HepG2 (cell line): Measurements from ENCODE around the gene SEMA3B. TPM values are rescaled to one million over a fixed set of nuclear protein-coding genes. Genes with fewer than 3 reads are reported as not detected.

Experiments
- ATF3 ChIP-seq: sonication (generic); formaldehyde crosslinking; IDR thresholded peaks from 2 replicates; pipeline ENCODE4 v1.4.0; 2020; ENCODE audit warnings: missing genetic modification reagents
- CEBPZ ChIP-seq: IDR thresholded peaks from 2 replicates; pipeline ENCODE4 v1.6.1; 2012; ENCODE audit warnings: low read length, improper control_type of control experiment
- ELF1 ChIP-seq: sonication (generic); formaldehyde crosslinking; IDR thresholded peaks from 2 replicates; pipeline ENCODE4 v1.4.0; 2020; ENCODE audit warnings: missing genetic modification reagents
- GLMP ChIP-seq: sonication (generic); formaldehyde crosslinking; IDR thresholded peaks from 2 replicates; pipeline ENCODE4 v1.9.0; 2021; ENCODE audit warnings: missing genetic modification reagents, mild to moderate bottlenecking, borderline replicate concordance
- HDAC2 ChIP-seq: sonication (generic); formaldehyde crosslinking; IDR thresholded peaks from 2 replicates; pipeline ENCODE4 v1.4.0; 2020; ENCODE audit warnings: missing genetic modification reagents
- HOXD1 ChIP-seq: sonication (generic); formaldehyde crosslinking; IDR thresholded peaks from 2 replicates; pipeline ENCODE4 v1.5.0; 2020; ENCODE audit warnings: missing genetic modification reagents
- KLF11 ChIP-seq: IDR thresholded peaks from 2 replicates; pipeline ENCODE4 v1.6.1; 2016; ENCODE audit warnings: missing compliant biosample characterization
- MED1 ChIP-seq: sonication (generic); formaldehyde crosslinking; IDR thresholded peaks from 2 replicates; pipeline ENCODE4 v1.4.0; 2020; ENCODE audit warnings: missing genetic modification reagents
- NFIC ChIP-seq: IDR thresholded peaks from 2 replicates; pipeline ENCODE4 v1.6.1; 2012; ENCODE audit warnings: mild to moderate bottlenecking, low read length, inconsistent platforms
- NFRKB ChIP-seq: fragments of 450-650 bp; IDR thresholded peaks from 2 replicates; pipeline ENCODE4 v1.6.1; 2017
- RELA ChIP-seq: sonication (generic); formaldehyde crosslinking; IDR thresholded peaks from 2 replicates; pipeline ENCODE4 v1.4.0; 2020; ENCODE audit warnings: missing genetic modification reagents
- RFX3 ChIP-seq: IDR thresholded peaks from 2 replicates; pipeline ENCODE4 v1.6.1; 2016; ENCODE audit warnings: missing biosample characterization, missing genetic modification reagents
- TBX3 ChIP-seq: fragments of 450-650 bp; IDR thresholded peaks from 2 replicates; pipeline ENCODE4 v1.6.1; 2017; ENCODE audit warnings: antibody characterized with exemption, mild to moderate bottlenecking, inconsistent platforms, borderline replicate concordance
- TEAD3 ChIP-seq: optimal IDR thresholded peaks from 2 replicates; pipeline ENCODE3; 2016; ENCODE audit warnings: borderline replicate concordance
- ZMAT5 ChIP-seq: sonication (generic); formaldehyde crosslinking; IDR thresholded peaks from 2 replicates; pipeline ENCODE4 v1.5.0; 2020; ENCODE audit warnings: mild to moderate bottlenecking, low read depth, missing genetic modification reagents, borderline replicate concordance
- ZNF225 ChIP-seq: sonication (generic); formaldehyde crosslinking; IDR thresholded peaks from 2 replicates; pipeline ENCODE4 v1.4.0; 2020; ENCODE audit warnings: mild to moderate bottlenecking, missing genetic modification reagents
- ZNF317 ChIP-seq: sonication (generic); formaldehyde crosslinking; IDR thresholded peaks from 2 replicates; pipeline ENCODE4 v1.5.0; 2020; ENCODE audit warnings: mild to moderate bottlenecking, missing genetic modification reagents
- ZNF335 ChIP-seq: sonication (generic); formaldehyde crosslinking; IDR thresholded peaks from 2 replicates; pipeline ENCODE4 v1.4.0; 2020; ENCODE audit warnings: missing genetic modification reagents
- ZNF564 ChIP-seq: sonication (generic); formaldehyde crosslinking; IDR thresholded peaks from 2 replicates; pipeline ENCODE4 v1.8.1; 2023; ENCODE audit warnings: mild to moderate bottlenecking, missing genetic modification reagents
- polyA plus RNA-seq, 8 experiments: library from polyadenylated mRNA; depleted of rRNA in 3 of 8; stranded (reverse) in 7 of 8; unstranded in 1 of 8; fragments of >200 nt; fragmentation: Illumina TruSeq in 4 of 8; extraction: Trizol in 4 of 8; gene quantifications; 2 replicates each; pipeline versions ENCODE4 v1.2.1 to v1.2.3, GENCODE V29; 2011 to 2016; ENCODE audit warnings: low read depth in 4 of 8, missing spikeins in 1 of 8, mixed read lengths in 1 of 8; ENCODE audit not compliant: insufficient read depth in 1 of 8
- total RNA-seq, 5 experiments: library from RNA; depleted of rRNA; stranded (reverse); fragments of >200 nt; fragmentation: Illumina TruSeq; extraction: Trizol; gene quantifications; 2 replicates each; pipeline ENCODE4 v1.2.3, GENCODE V29; 2016; ENCODE audit warnings: low read depth in 1 of 5
- TF ChIP-seq, protein P1 (sequence below): sonication (generic); formaldehyde crosslinking; IDR thresholded peaks from 2 replicates; pipeline ENCODE4 v1.4.0; 2020; ENCODE audit warnings: missing genetic modification reagents
- TF ChIP-seq, protein P2 (sequence below): sonication (generic); formaldehyde crosslinking; IDR thresholded peaks from 2 replicates; pipeline ENCODE4 v1.5.1; 2020; ENCODE audit warnings: missing genetic modification reagents, mild to moderate bottlenecking, borderline replicate concordance

SEMA3B gene
- total and polyA plus RNA-seq, 2 of the 13 experiments (the other 11 are each of a cell fraction or from before 2014, with no cell fraction given): 93.2 to 158 TPM

DNA sequence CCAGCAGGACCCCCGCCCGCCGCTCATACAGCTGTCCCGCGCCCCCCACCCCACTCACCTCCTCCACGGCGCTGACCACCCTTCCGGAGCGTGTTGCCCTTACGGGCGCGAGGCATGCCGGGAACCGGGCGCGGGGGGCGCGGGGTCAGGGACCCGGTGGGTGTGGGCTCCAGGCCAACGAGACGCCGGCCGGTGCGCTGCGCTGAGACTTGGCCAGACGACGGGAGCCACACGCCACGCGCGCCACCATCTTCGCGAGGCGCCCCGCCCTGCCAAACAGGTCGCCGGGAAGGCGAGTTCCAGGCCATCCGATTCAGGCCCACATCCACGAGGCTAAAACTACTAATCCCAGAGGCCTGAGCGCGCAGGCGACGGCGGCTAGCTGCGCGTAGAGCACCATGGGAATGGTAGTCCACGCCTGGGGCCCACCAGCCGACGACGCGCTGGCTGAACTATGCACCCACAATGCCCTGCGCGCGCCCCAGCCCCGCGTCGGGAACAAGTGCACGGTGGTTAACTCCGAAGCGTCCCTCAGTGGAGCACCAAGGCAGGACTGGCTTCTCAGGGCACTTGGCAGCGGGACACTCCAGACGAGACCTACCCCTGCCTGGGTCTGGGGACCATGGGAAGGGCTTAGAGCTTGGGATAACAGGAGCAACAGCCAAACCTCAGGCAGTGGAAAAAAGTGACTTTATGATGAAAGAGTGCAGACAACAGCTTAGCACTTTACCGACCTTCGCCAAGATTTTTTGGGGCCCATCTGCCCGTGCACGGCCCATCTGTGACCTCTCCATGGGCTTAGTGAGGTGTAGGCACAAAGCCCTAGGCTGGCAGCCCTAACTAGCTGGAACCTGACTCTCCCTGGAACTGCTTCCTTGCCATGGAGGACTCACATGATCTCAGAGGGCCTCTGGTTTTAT lies 23.5 kb downstream of the SEMA3B start, which contains the start of gene IFRD2 (continued):
- TF ChIP-seq CEBPZ (no peak), HOXD1 (no peak), MED1 (no peak; the same call in 1 of the 2 replicates), NFRKB (no peak), NFIC (no peak), HDAC2 (CRISPR knock-in tag) (peak; percentile 66; the same call in 1 of the 2 replicates), GLMP (CRISPR knock-in tag) (no peak), KLF11 (CRISPR knock-in tag) (no peak), ZNF317 (CRISPR knock-in tag) (no peak), ZMAT5 (CRISPR knock-in tag) (no peak), ZNF564 (CRISPR knock-in tag) (peak; percentile 87), ZNF225 (CRISPR knock-in tag) (no peak), TEAD3 (CRISPR knock-in tag) (peak; percentile 67), ELF1 (CRISPR knock-in tag) (peak; percentile 77), RELA (CRISPR knock-in tag) (no peak), TBX3 (peak; percentile 47; the same call in 1 of the 2 replicates), ATF3 (CRISPR knock-in tag) (no peak), ZNF335 (CRISPR knock-in tag) (no peak), RFX3 (CRISPR knock-in tag) (no peak)
- TF ChIP-seq, protein P1, sequence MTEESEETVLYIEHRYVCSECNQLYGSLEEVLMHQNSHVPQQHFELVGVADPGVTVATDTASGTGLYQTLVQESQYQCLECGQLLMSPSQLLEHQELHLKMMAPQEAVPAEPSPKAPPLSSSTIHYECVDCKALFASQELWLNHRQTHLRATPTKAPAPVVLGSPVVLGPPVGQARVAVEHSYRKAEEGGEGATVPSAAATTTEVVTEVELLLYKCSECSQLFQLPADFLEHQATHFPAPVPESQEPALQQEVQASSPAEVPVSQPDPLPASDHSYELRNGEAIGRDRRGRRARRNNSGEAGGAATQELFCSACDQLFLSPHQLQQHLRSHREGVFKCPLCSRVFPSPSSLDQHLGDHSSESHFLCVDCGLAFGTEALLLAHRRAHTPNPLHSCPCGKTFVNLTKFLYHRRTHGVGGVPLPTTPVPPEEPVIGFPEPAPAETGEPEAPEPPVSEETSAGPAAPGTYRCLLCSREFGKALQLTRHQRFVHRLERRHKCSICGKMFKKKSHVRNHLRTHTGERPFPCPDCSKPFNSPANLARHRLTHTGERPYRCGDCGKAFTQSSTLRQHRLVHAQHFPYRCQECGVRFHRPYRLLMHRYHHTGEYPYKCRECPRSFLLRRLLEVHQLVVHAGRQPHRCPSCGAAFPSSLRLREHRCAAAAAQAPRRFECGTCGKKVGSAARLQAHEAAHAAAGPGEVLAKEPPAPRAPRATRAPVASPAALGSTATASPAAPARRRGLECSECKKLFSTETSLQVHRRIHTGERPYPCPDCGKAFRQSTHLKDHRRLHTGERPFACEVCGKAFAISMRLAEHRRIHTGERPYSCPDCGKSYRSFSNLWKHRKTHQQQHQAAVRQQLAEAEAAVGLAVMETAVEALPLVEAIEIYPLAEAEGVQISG (CRISPR knock-in tag): peak; percentile 96
- TF ChIP-seq, protein P2, sequence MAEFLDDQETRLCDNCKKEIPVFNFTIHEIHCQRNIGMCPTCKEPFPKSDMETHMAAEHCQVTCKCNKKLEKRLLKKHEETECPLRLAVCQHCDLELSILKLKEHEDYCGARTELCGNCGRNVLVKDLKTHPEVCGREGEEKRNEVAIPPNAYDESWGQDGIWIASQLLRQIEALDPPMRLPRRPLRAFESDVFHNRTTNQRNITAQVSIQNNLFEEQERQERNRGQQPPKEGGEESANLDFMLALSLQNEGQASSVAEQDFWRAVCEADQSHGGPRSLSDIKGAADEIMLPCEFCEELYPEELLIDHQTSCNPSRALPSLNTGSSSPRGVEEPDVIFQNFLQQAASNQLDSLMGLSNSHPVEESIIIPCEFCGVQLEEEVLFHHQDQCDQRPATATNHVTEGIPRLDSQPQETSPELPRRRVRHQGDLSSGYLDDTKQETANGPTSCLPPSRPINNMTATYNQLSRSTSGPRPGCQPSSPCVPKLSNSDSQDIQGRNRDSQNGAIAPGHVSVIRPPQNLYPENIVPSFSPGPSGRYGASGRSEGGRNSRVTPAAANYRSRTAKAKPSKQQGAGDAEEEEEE (CRISPR knock-in tag): peak; percentile 42; the same call in 1 of the 2 replicates
